ENCODE data around the gene NBR1.

- no peak for TF ChIP-seq EP300 (IDR thresholded peaks at IDR 0.05)
- no peak for TF ChIP-seq CTCF (IDR thresholded peaks at IDR 0.05)
These were observed 48.8 kb downstream of the NBR1 start for GRCh38 chr17:43219746-43220380.

Measured in esophagus muscularis mucosa (tissue), 3 donors.